GM23338 (cell line): ENCODE results near the gene ADAM11. TPM values are rescaled to one million over a fixed set of nuclear protein-coding genes. Genes with fewer than 3 reads are reported as not detected.
A peak's percentile ranks its signal among the peaks of the same experiment; 100 is the strongest.

ENCODE experiments used
- ATAC-seq: fragments of 200-7000 bp; cut with Tn5 transposase; 3 replicates; pipeline ENCODE4 v1.9.1; 2020
- DNase-seq: peaks from one replicate; pipeline ENCODE4 v3.0.0-alpha.2; 2015; ENCODE audit warnings: low spot score
- H2AFZ ChIP-seq: fragments of 200-600 bp; sonication (generic); 2 replicates; pipeline ENCODE4 v1.8.0; 2016; ENCODE audit warnings: antibody characterized with exemption, mild to moderate bottlenecking, moderate library complexity
- H3F3A ChIP-seq: fragments of 200-600 bp; sonication (generic); replicated peaks from 2 replicates; pipeline ENCODE4 v1.8.0; 2017; ENCODE audit warnings: antibody characterized with exemption, mixed run types, low read depth
- H3K27ac ChIP-seq: fragments of 200-600 bp; sonication (generic); 2 replicates; pipeline ENCODE4 v1.6.1; 2016; ENCODE audit warnings: low read depth
- H3K27me3 ChIP-seq: fragments of 200-600 bp; sonication (generic); 2 replicates; pipeline ENCODE4 v1.8.0; 2016; ENCODE audit warnings: mild to moderate bottlenecking, mixed run types, moderate library complexity; ENCODE audit not compliant: insufficient read depth
- H3K36me3 ChIP-seq: fragments of 200-600 bp; sonication (generic); 2 replicates; pipeline ENCODE4 v1.8.0; 2016; ENCODE audit warnings: mild to moderate bottlenecking; ENCODE audit not compliant: insufficient read depth
- H3K4me1 ChIP-seq: fragments of 200-600 bp; sonication (generic); 2 replicates; pipeline ENCODE4 v1.8.0; 2016; ENCODE audit warnings: mild to moderate bottlenecking, moderate library complexity; ENCODE audit not compliant: insufficient read depth
- H3K4me2 ChIP-seq: fragments of 200-600 bp; sonication (generic); 2 replicates; pipeline ENCODE4 v1.7.1; 2017; ENCODE audit warnings: mixed run types
- H3K4me3 ChIP-seq: fragments of 200-600 bp; sonication (generic); 2 replicates; pipeline ENCODE4 v1.6.1; 2016; ENCODE audit warnings: mixed run types
- H3K79me2 ChIP-seq: fragments of 200-600 bp; sonication (generic); replicated peaks from 2 replicates; pipeline ENCODE4 v1.8.0; 2017; ENCODE audit warnings: mild to moderate bottlenecking; ENCODE audit not compliant: insufficient read depth
- H3K9me2 ChIP-seq: fragments of 200-600 bp; sonication (generic); 2 replicates; pipeline ENCODE4 v1.8.0; 2017; ENCODE audit not compliant: insufficient read depth
- H4K20me1 ChIP-seq: fragments of 200-600 bp; sonication (generic); replicated peaks from 2 replicates; pipeline ENCODE4 v1.8.0; 2017; ENCODE audit warnings: mild to moderate bottlenecking; ENCODE audit not compliant: insufficient read depth
- H3K27ac Mint-ChIP-seq: 2 replicates; pipeline ENCODE4 v1.8.0; 2020; ENCODE audit warnings: inconsistent platforms, mild to moderate bottlenecking, moderate library complexity, mixed read lengths
- H3K27me3 Mint-ChIP-seq: 3 replicates; pipeline ENCODE4 v1.8.0; 2022; ENCODE audit warnings: low read depth, mild to moderate bottlenecking, moderate library complexity, mixed read lengths, inconsistent platforms; ENCODE audit not compliant: insufficient read depth, poor library complexity
- H3K36me3 Mint-ChIP-seq: 3 replicates; pipeline ENCODE4 v1.8.0; 2021; ENCODE audit warnings: low read depth, mild to moderate bottlenecking, inconsistent platforms, moderate library complexity, mixed read lengths
- H3K4me1 Mint-ChIP-seq: 3 replicates; pipeline ENCODE4 v1.8.0; 2020; ENCODE audit warnings: mild to moderate bottlenecking, inconsistent platforms, mixed read lengths
- H3K4me3 Mint-ChIP-seq: 3 replicates; pipeline ENCODE4 v1.8.0; 2021; ENCODE audit warnings: moderate library complexity, mild to moderate bottlenecking, inconsistent platforms, mixed read lengths
- H3K9me3 Mint-ChIP-seq: 3 replicates; pipeline ENCODE4 v1.8.0; 2020; ENCODE audit warnings: moderate library complexity, mild to moderate bottlenecking, inconsistent platforms, mixed read lengths
- ETS1 ChIP-seq: IDR thresholded peaks from 2 replicates; pipeline ENCODE4 v1.6.1; 2016; ENCODE audit warnings: antibody characterized with exemption
- EZH2phosphoT487 ChIP-seq: fragments of 200-600 bp; sonication (generic); IDR thresholded peaks from one replicate; pipeline ENCODE4 v1.8.1; 2018; ENCODE audit warnings: antibody characterized with exemption; ENCODE audit not compliant: unreplicated experiment
- JUNB ChIP-seq: IDR thresholded peaks from one replicate; pipeline ENCODE4 v1.6.1; 2016; ENCODE audit warnings: antibody characterized with exemption; ENCODE audit not compliant: unreplicated experiment
- NANOG ChIP-seq: IDR thresholded peaks from 2 replicates; pipeline ENCODE4 v1.6.1; 2016; ENCODE audit warnings: antibody characterized with exemption, borderline replicate concordance
- ZNF462 ChIP-seq: fragments of 250-450 bp; sonication (Bioruptor Pico); IDR thresholded peaks from 2 replicates; pipeline ENCODE4 v1.5.0; 2020; ENCODE audit warnings: mild to moderate bottlenecking, moderate library complexity
- polyA plus RNA-seq: library from polyadenylated mRNA; unstranded; fragments of >200 nt; fragmentation: Nextera tagmentation; extraction: Ambion mirVana; gene quantifications from 2 replicates; pipeline ENCODE4 v1.2.1, GENCODE V29; 2016
- total RNA-seq: library from RNA; depleted of rRNA; stranded (reverse); fragments of >200 nt; shearing (Covaris generic); gene quantifications from 2 replicates; pipeline ENCODE4 v1.2.3, GENCODE V29; 2014

The ADAM11 gene
- total and polyA plus RNA-seq, 2 experiments from 2014 or later: 0.55 to 4.7 TPM

GRCh38 chr17:44780845-44781480, 22.2 kb downstream of the ADAM11 start (continued):
- TF ChIP-seq ETS1: no peak
- no peak for TF ChIP-seq JUNB
- no peak for TF ChIP-seq NANOG
- no peak for TF ChIP-seq ZNF462 (CRISPR knock-in tag)
- TF ChIP-seq EZH2phosphoT487: no peak

GRCh38 chr17:44781551-44782325, 22.9 kb downstream of the ADAM11 start:
- Mint-ChIP-seq H3K9me3 (no peaks in the 10 kb centered on the region), H3K36me3 (no peaks in the 10 kb centered on the region), H3K27me3 (peaks cover 25% of the 10 kb centered on the region), H3K27ac (peak overlapping the region; percentile 37; the same call in 1 of the 2 replicates), H3K4me1 (peaks cover 29% of the 10 kb centered on the region), H3K4me3 (peak overlapping the region; percentile 38; the same call in 1 of the 3 replicates)
- ATAC-seq: peak; percentile 59
- Histone ChIP-seq H3K4me2 (peak overlapping the region; percentile 63), H3F3A (0 out of 2 replicates have a peak, but pooled peaks cover 4% of the 10 kb centered on the region), H3K79me2 (no peaks in the 10 kb centered on the region), H3K27ac (peak overlapping the region; percentile 24; the same call in 1 of the 2 replicates), H3K9me2 (no peaks in the 10 kb centered on the region), H2AFZ (peak overlapping the region; percentile 96), H3K27me3 (peaks cover 4% of the 10 kb centered on the region), H3K4me3 (no peak overlapping the region; the same call in 1 of the 2 replicates), H4K20me1 (no peaks in the 10 kb centered on the region), H3K4me1 (peaks cover 25% of the 10 kb centered on the region), H3K36me3 (no peaks in the 10 kb centered on the region)
- no peak for TF ChIP-seq NANOG
- peak; percentile 54 for DNase-seq
